MM.1S (cell line): Measurements from ENCODE around the gene MMP24OS.

Experiments used
- EZH2 ChIP-seq: fragments of 300-600 bp; sonication (generic); optimal IDR thresholded peaks from 2 replicates; pipeline ENCODE3; 2017; ENCODE audit warnings: low read depth, mild to moderate bottlenecking, antibody characterized with exemption, low read length, mixed read lengths
- TF ChIP-seq, protein P1 (sequence below): fragments of 300-600 bp; sonication (generic); IDR thresholded peaks from 2 replicates; pipeline ENCODE4 v1.5.1; 2016; ENCODE audit warnings: antibody characterized with exemption, low read length, mixed read lengths

DNA sequence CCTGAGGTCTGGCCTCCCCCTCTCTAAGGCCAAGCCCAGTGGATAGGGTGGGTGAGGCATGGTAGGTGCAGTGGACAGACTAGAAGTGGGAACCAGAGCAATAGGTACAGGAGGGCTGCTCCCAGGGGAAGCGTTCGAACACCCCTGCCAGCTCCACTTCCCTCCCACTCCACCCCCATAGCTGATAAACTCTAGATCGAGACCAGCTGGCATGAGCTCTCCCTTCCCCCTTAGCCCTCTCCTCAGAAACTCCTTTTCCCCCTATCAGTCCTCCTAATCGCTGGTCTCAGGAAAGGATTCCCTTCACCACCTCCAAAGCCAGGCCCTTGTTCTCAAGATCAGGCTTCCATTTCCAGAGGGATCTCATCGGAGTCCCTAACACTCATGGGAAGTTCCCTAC is 20.3 kb upstream of the MMP24OS start:
- TF ChIP-seq, protein P1, sequence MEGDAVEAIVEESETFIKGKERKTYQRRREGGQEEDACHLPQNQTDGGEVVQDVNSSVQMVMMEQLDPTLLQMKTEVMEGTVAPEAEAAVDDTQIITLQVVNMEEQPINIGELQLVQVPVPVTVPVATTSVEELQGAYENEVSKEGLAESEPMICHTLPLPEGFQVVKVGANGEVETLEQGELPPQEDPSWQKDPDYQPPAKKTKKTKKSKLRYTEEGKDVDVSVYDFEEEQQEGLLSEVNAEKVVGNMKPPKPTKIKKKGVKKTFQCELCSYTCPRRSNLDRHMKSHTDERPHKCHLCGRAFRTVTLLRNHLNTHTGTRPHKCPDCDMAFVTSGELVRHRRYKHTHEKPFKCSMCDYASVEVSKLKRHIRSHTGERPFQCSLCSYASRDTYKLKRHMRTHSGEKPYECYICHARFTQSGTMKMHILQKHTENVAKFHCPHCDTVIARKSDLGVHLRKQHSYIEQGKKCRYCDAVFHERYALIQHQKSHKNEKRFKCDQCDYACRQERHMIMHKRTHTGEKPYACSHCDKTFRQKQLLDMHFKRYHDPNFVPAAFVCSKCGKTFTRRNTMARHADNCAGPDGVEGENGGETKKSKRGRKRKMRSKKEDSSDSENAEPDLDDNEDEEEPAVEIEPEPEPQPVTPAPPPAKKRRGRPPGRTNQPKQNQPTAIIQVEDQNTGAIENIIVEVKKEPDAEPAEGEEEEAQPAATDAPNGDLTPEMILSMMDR, result no peak
- no peak for TF ChIP-seq EZH2
